PFSK-1 (cell line): Measurements from ENCODE around the gene QTRT2.
A peak's percentile ranks its signal among the peaks of the same experiment; 100 is the strongest.

Experiments used
- FOXP2 ChIP-seq: optimal IDR thresholded peaks from 2 replicates; pipeline ENCODE3; 2011; ENCODE audit warnings: borderline replicate concordance, control low read depth, inconsistent platforms; ENCODE audit not compliant: insufficient read depth; ENCODE audit errors: extremely low read length, extremely low read depth
- POLR2AphosphoS5 ChIP-seq: IDR thresholded peaks from 2 replicates; pipeline ENCODE4 v1.6.1; 2012; ENCODE audit warnings: low read depth, mild to moderate bottlenecking, control low read depth, low read length, moderate library complexity
- REST ChIP-seq, 2 experiments: IDR thresholded peaks; 2 replicates each; pipeline versions ENCODE4 v1.6.1 to v1.8.0; 2011 to 2012; ENCODE audit warnings: low read depth in 2 of 2, low read length in 2 of 2, control low read depth in 1 of 2, inconsistent platforms in 1 of 2, mild to moderate bottlenecking in 1 of 2, moderate library complexity in 1 of 2; ENCODE audit not compliant: insufficient read depth in 1 of 2
- TAF1 ChIP-seq: IDR thresholded peaks from 2 replicates; pipeline ENCODE4 v1.6.1; 2012; ENCODE audit warnings: low read length, control low read depth, borderline replicate concordance; ENCODE audit not compliant: insufficient read depth

GRCh38 chr3:114057011-114057347 lies 442 bp downstream of the QTRT2 start:
- TF ChIP-seq POLR2AphosphoS5: no peak
- TF ChIP-seq TAF1: 0 out of 2 replicates have a peak, but pooled peaks have one; percentile 1
- no peak for TF ChIP-seq REST (IDR thresholded peaks at IDR 0.05; ENCODE audit: insufficient read depth in 1 of 2, low read depth in 2 of 2, low read length in 2 of 2)
- TF ChIP-seq FOXP2: no peak
